ENCODE data around the gene SLC12A7. TPM values are rescaled to one million over a fixed set of nuclear protein-coding genes. Genes with fewer than 3 reads are reported as not detected.

The SLC12A7 gene
- total RNA-seq, 1 experiment from 2014 or later, result 30.8 TPM

DNA sequence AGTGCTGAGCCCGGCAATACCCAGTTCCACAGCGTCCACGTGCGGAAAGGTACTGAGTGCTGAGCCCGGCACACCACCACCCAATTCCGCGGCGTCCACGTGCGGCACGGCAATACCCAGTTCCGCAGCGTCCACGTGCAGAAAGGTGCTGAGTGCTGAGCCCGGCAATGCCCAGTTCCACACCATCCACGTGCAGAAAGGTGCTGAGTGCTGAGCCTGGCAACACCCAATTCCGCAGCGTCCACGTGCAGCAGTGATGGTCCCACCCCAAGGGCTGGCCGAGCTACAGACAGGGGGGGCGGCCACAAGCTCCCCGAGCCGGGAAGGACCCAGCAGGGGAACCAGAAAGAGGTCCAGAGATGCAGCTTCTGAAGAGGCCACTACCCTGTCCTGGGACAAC lies 20.2 kb downstream of the SLC12A7 start:
- TF ChIP-seq, protein P1, sequence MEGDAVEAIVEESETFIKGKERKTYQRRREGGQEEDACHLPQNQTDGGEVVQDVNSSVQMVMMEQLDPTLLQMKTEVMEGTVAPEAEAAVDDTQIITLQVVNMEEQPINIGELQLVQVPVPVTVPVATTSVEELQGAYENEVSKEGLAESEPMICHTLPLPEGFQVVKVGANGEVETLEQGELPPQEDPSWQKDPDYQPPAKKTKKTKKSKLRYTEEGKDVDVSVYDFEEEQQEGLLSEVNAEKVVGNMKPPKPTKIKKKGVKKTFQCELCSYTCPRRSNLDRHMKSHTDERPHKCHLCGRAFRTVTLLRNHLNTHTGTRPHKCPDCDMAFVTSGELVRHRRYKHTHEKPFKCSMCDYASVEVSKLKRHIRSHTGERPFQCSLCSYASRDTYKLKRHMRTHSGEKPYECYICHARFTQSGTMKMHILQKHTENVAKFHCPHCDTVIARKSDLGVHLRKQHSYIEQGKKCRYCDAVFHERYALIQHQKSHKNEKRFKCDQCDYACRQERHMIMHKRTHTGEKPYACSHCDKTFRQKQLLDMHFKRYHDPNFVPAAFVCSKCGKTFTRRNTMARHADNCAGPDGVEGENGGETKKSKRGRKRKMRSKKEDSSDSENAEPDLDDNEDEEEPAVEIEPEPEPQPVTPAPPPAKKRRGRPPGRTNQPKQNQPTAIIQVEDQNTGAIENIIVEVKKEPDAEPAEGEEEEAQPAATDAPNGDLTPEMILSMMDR (conservative IDR thresholded peaks at IDR 0.05), result no peak
- no peak overlapping the region for H3K27ac Mint-ChIP-seq
- H3K36me3 Mint-ChIP-seq (ENCODE audit: insufficient read depth in 1 of 3, low read depth in 3 of 3), result peaks cover 10 to 39% (median 25%) of the 10 kb centered on the region in 3 experiments; a peak in 6 of 7 replicates
- no peaks in the 10 kb centered on the region for H3K79me1 ChIP-seq (ENCODE audit: insufficient read depth, low read depth, low read length, poor library complexity, severe bottlenecking)
- no peaks in the 10 kb centered on the region for H3K9me3 ChIP-seq (ENCODE audit: control insufficient read depth, low read depth, low read length)
- no peak overlapping the region for H3K23ac ChIP-seq (ENCODE audit: insufficient read length, low read depth, low read length)
- H3K79me2 ChIP-seq (ENCODE audit: insufficient read depth, low read length), result no peaks in the 10 kb centered on the region
- no peak overlapping the region for H2BK12ac ChIP-seq (ENCODE audit: insufficient read length, low read depth, low read length)
- H2BK15ac ChIP-seq (ENCODE audit: low read depth, low read length), result no peak overlapping the region
- no peak overlapping the region for H2BK20ac ChIP-seq (ENCODE audit: low read depth, low read length, poor library complexity, severe bottlenecking)
- H3K18ac ChIP-seq (ENCODE audit: insufficient read length, low read depth, low read length), result no peak overlapping the region
- no peaks in the 10 kb centered on the region for H3K9me3 Mint-ChIP-seq
- peaks cover 7 to 22% of the 10 kb centered on the region in 2 experiments for H3K4me1 Mint-ChIP-seq
- H3K4me3 Mint-ChIP-seq, result no peak overlapping the region
- H4K91ac ChIP-seq (ENCODE audit: insufficient read length, low read depth, low read length), result no peak overlapping the region
- H4K5ac ChIP-seq (ENCODE audit: insufficient read length, low read depth, low read length), result no peak overlapping the region
- H3K56ac ChIP-seq (ENCODE audit: insufficient read length, low read depth, low read length), result no peak overlapping the region
- H2BK5ac ChIP-seq (ENCODE audit: insufficient read length, low read length), result no peak overlapping the region
- H3K4ac ChIP-seq (ENCODE audit: low read depth, low read length), result no peak overlapping the region
- H4K20me1 ChIP-seq (ENCODE audit: control insufficient read depth, insufficient read depth, insufficient read length), result no peaks in the 10 kb centered on the region
- WGBS (ENCODE audit: extremely low coverage, insufficient read length, low lambda C conversion rate), result no CpG with 5 or more reads among the region's 23 CpGs
- no peak overlapping the region for H3K9ac ChIP-seq (ENCODE audit: extremely low read depth, insufficient read length, low read length)
- H3K4me1 ChIP-seq (ENCODE audit: insufficient read depth, low read length), result no peaks in the 10 kb centered on the region
- H3K14ac ChIP-seq (ENCODE audit: insufficient read depth, low read length), result no peak overlapping the region
- H2AFZ ChIP-seq (ENCODE audit: low read length), result no peak overlapping the region
- no peaks in the 10 kb centered on the region for H3K27me3 Mint-ChIP-seq (ENCODE audit: low read depth)
- H2BK120ac ChIP-seq (ENCODE audit: low read depth, low read length, poor library complexity, severe bottlenecking), result no peak overlapping the region
- H3K27ac ChIP-seq (ENCODE audit: insufficient read length, low read depth, low read length), result no peak overlapping the region
- H3K27me3 ChIP-seq (ENCODE audit: insufficient read depth, low read length), result no peaks in the 10 kb centered on the region
- no peak overlapping the region for H3T11ph ChIP-seq (ENCODE audit: low read length)
- H3K23me2 ChIP-seq (ENCODE audit: insufficient read length, low read depth, low read length, poor library complexity, severe bottlenecking), result no peaks in the 10 kb centered on the region
- H2AK5ac ChIP-seq (ENCODE audit: insufficient read length, low read length), result no peak overlapping the region
- H4K8ac ChIP-seq (replicated peaks; ENCODE audit: insufficient read length, low read depth, low read length), result no peak overlapping the region
- DNase-seq, result no peak
- H3K4me2 ChIP-seq (ENCODE audit: insufficient read depth, insufficient read length, low read length), result no peak overlapping the region

Data from H9 (cell line).